Posterior cingulate gyrus (tissue), 11 donors: ENCODE measurements around the gene CTBP1.

Source experiments
- DNase-seq, 10 donors: peaks; one replicate each; pipeline versions ENCODE4 v3.0.0 to v3.0.0-alpha.2; 2020 to 2021; ENCODE audit warnings: mixed read lengths in 3 of 10
- intact Hi-C: fragments of 100-400 bp; cut with DNase I; formaldehyde crosslinking; loops from one replicate; pipeline ENCODE4 v1.15.1; 2023

The CTBP1 gene

GRCh38 chr4:1215141-1216075 is 33.5 kb downstream of the CTBP1 start:
- peak in 4 of 10 donors; percentile 32 to 84 (median 57) for DNase-seq
- intact Hi-C loops = no loop called here

GRCh38 chr4:1214101-1215095 is 34.5 kb downstream of the CTBP1 start:
- peak in 1 of 10 donors; percentile 80 for DNase-seq

GRCh38 chr4:1213336-1213995 is 35.5 kb downstream of the CTBP1 start:
- peak in 1 of 10 donors; percentile 81 for DNase-seq
- intact Hi-C loops = no loop called here

More at GRCh38 chr4:1214101-1215095, 34.5 kb downstream of the CTBP1 start:
- intact Hi-C loops = no loop called here

- intact Hi-C loops = no loop called here
- DNase-seq = peak in 3 of 10 donors; percentile 6 to 79 (median 76)
Measured at GRCh38 chr4:1212546-1213335, 36.2 kb downstream of the CTBP1 start.

GRCh38 chr4:1211891-1212545 is 36.9 kb downstream of the CTBP1 start:
- peak; percentile 38 to 94 (median 55) for DNase-seq
- intact Hi-C loops = no loop called here

GRCh38 chr4:1211371-1211770 is 37.6 kb downstream of the CTBP1 start:
- peak in 4 of 10 donors; percentile 0 to 73 (median 62) for DNase-seq
- intact Hi-C loops = no loop called here

- peak in 5 of 10 donors; percentile 4 to 59 (median 58) for DNase-seq
- intact Hi-C loops = no loop called here
Measured at GRCh38 chr4:1210971-1211370, 38.0 kb downstream of the CTBP1 start.

- DNase-seq = peak in 3 of 10 donors; percentile 2 to 63 (median 58)
- intact Hi-C loops = no loop called here
Measured at GRCh38 chr4:1210241-1210841, 38.6 kb downstream of the CTBP1 start.

- intact Hi-C loops = no loop called here
- peak; percentile 36 to 94 (median 55) for DNase-seq
Measured at GRCh38 chr4:1209821-1210220, 39.1 kb downstream of the CTBP1 start.

- peak in 4 of 10 donors; percentile 29 to 88 (median 82) for DNase-seq
Measured at GRCh38 chr4:1208970-1209704, 39.8 kb downstream of the CTBP1 start.

GRCh38 chr4:1208266-1208961 is 40.5 kb downstream of the CTBP1 start:
- intact Hi-C loops = no loop called here
- peak in 3 of 10 donors; percentile 68 to 81 (median 79) for DNase-seq

More at GRCh38 chr4:1208970-1209704, 39.8 kb downstream of the CTBP1 start:
- intact Hi-C loops = no loop called here

GRCh38 chr4:1207603-1208265 is 41.2 kb downstream of the CTBP1 start:
- DNase-seq = peak; percentile 65 to 98 (median 75)
- intact Hi-C loops = no loop called here

- intact Hi-C loops = no loop called here
- DNase-seq = peak in 6 of 10 donors; percentile 6 to 76 (median 38)
Measured at GRCh38 chr4:1207157-1207470, 41.8 kb downstream of the CTBP1 start.

- peak in 6 of 10 donors; percentile 3 to 76 (median 32) for DNase-seq
- intact Hi-C loops = no loop called here
Measured at GRCh38 chr4:1206299-1207156, 42.4 kb downstream of the CTBP1 start.

GRCh38 chr4:1205586-1206298 is 43.2 kb downstream of the CTBP1 start:
- DNase-seq = peak in 6 of 10 donors; percentile 3 to 80 (median 24)
- intact Hi-C loops = no loop called here
